BJ (cell line): ENCODE results near the gene CCDC148. TPM values are rescaled to one million over a fixed set of nuclear protein-coding genes. Genes with fewer than 3 reads are reported as not detected.
A peak's percentile ranks its signal among the peaks of the same experiment; 100 is the strongest.
"Not testable (repeated sequence)": the region's sequence is repeated elsewhere in the genome, so short reads cannot be mapped to it uniquely, and the experiment has no call there.

Source experiments
- CTCF ChIA-PET: fragments of 350-600 bp; formaldehyde crosslinking; extraction: SDS; loops from one replicate; lab custom pipeline; 2021; ENCODE audit warnings: antibody characterized with exemption, inconsistent platforms; lab: Yijun Ruan, JAX
- POLR2A ChIA-PET: fragments of 300-600 bp; sonication (Branson Sonifier 250); formaldehyde crosslinking; extraction: SDS; loops from one replicate; lab custom pipeline; 2021; ENCODE audit warnings: antibody characterized with exemption; lab: Charles Lee
- DNase-seq: peaks from one replicate; pipeline ENCODE4 v3.0.0-alpha.2; 2011; ENCODE audit warnings: low read depth
- H3K27me3 ChIP-seq: 2 replicates; pipeline ENCODE4 v1.6.0; 2011; ENCODE audit warnings: low read length; ENCODE audit not compliant: control insufficient read depth, insufficient read depth
- H3K36me3 ChIP-seq: 2 replicates; pipeline ENCODE4 v1.5.1; 2011; ENCODE audit warnings: low read length; ENCODE audit not compliant: control insufficient read depth, insufficient read depth
- H3K4me3 ChIP-seq: 2 replicates; pipeline ENCODE4 v1.5.1; 2011; ENCODE audit warnings: low read depth, mild to moderate bottlenecking, control low read depth, low read length
- CTCF ChIP-seq: IDR thresholded peaks from 2 replicates; pipeline ENCODE4 v1.5.1; 2011; ENCODE audit warnings: low read depth, mild to moderate bottlenecking, control low read depth, inconsistent platforms, low read length, moderate library complexity; ENCODE audit not compliant: insufficient read depth
- polyA plus RNA-seq: library from polyadenylated mRNA; depleted of rRNA; stranded (reverse); fragments of >200 nt; gene quantifications from 2 replicates; pipeline ENCODE4 v1.2.3, GENCODE V29; 2011

CCDC148 gene
- polyA plus RNA-seq, 1 experiment, result 0.75 TPM

DNA sequence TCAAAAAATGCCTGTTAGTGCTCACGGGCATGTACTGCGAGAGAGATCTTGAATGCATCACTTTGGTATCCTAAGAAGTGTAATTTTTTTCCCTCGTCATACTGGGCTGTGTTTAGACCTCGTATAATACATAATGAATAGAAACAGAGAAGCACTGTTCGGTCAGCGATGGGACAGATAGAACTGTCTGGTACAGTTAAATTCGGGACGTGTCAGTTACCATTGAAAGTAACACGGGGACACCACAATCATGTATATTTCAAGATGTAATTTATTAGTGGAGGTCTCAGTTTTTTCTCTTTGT, 2.0 kb upstream of the CCDC148 start:
- DNase-seq, result no peak
- CTCF ChIA-PET, result interaction anchor here (0.6 to 3.3 kb wide), 15 partner anchors 8 to 434 kb away, joined by 3 to 16 read pairs (median 3); no protein-coding TSS in a partner anchor
- Histone ChIP-seq H3K4me3 (peak overlapping the region; percentile 97), H3K36me3 (no peaks in the 10 kb centered on the region), H3K27me3 (no peaks in the 10 kb centered on the region)
- POLR2A ChIA-PET, result interaction anchor here (0.7 kb wide), 1 partner anchor 375 kb away, joined by 3 read pairs; no protein-coding TSS in a partner anchor
- no peak for TF ChIP-seq CTCF

GRCh38 chr2:158457826-158458616, 1.5 kb upstream of the CCDC148 start:
- Histone ChIP-seq H3K4me3 (peak overlapping the region; percentile 97), H3K36me3 (no peaks in the 10 kb centered on the region), H3K27me3 (no peaks in the 10 kb centered on the region)
- ChIA-PET CTCF (interaction anchor here (0.6 to 3.3 kb wide), 15 partner anchors 8 to 434 kb away, joined by 3 to 16 read pairs (median 3); no protein-coding TSS in a partner anchor), POLR2A (interaction anchor here (0.7 kb wide), 2 partner anchors 43 to 71 kb away, joined by 3 read pairs; no protein-coding TSS in a partner anchor)
- no peak for DNase-seq
- TF ChIP-seq CTCF, result peak; percentile 28; the same call in 1 of the 2 replicates

DNA sequence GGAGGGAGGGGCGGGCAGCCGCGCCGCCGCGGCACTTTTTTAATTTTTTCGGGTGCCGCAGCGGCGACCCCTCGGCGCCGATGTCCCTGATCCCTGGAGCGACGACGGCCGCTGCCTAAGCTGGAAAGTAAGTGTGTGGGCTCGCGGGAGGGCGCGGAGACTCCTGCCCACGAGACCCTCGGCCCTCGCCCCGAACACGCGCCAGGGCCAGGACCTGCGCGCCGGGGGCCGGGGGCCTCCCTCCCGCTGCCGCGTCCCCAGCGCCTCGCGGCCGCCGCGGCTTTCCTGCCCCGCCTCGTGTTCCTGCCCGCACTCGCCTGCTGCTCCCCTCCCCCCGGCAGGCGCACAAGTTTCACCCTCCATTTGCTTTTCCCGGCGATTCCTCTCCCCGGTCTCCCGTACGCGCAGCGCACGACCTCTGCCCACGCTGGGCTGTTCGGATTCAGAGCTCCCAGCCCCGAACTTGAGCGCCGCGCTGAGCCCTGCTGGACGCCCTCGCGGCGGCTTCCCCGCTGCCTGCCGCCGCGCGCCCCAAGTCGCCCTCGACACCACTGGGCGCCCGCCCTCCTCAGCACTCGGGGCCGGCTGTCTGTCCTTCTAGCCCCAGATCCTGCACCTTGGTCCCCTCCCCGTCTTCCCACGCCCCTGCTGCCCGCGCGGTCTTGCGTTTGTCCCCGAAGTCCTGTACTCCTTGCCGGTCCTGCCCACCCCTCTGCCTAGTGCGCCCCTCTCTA, 706 bp upstream of the CCDC148 start:
- CTCF ChIA-PET, result interaction anchor here (0.9 to 3.3 kb wide), 8 partner anchors 9 to 424 kb away, joined by 3 to 16 read pairs (median 4); no protein-coding TSS in a partner anchor
- POLR2A ChIA-PET, result interaction anchor here (0.5 to 0.7 kb wide), 2 partner anchors 44 to 154 kb away, joined by 3 read pairs; no protein-coding TSS in a partner anchor
- Histone ChIP-seq H3K27me3 (no peaks in the 10 kb centered on the region), H3K4me3 (peak overlapping the region; percentile 97), H3K36me3 (no peaks in the 10 kb centered on the region)
- TF ChIP-seq CTCF, result peak; percentile 27
- DNase-seq, result no peak

- CTCF ChIA-PET, result interaction anchor here (0.7 kb wide), 1 partner anchor 12 kb away, joined by 3 read pairs; no protein-coding TSS in a partner anchor
- TF ChIP-seq CTCF, result no peak
- no peak for DNase-seq
- Histone ChIP-seq H3K27me3 (no peaks in the 10 kb centered on the region), H3K36me3 (no peaks in the 10 kb centered on the region), H3K4me3 (no peak overlapping the region)
- POLR2A ChIA-PET, result no interaction called here
These were observed 12.9 kb downstream of the CCDC148 start for GRCh38 chr2:158443606-158444005.

GRCh38 chr2:158439062-158439461, 17.5 kb downstream of the CCDC148 start:
- H3K27me3 ChIP-seq, CTCF ChIA-PET, POLR2A ChIA-PET, DNase-seq, H3K4me3 ChIP-seq, H3K36me3 ChIP-seq: not testable (repeated sequence)

DNA sequence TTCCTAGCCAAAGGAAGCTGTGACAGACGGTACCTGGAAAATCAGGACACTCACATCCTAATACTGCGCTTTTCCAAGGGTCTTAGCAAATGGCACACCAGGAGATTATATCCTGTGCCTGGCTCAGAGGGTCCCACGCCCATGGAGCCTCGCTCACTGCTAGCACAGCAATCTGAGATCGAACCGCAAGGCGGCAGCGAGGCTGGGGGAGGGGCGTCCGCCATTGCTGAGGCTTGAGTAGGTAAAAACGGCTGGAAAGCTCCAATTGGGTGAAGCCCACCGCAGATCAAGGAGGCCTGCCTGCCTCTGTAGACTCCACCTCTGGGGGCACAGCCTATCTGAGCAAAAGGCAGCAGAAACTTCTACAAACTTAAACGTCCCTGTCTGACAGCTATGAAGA, 22.8 kb downstream of the CCDC148 start:
- CTCF ChIA-PET, result not testable (repeated sequence)

More for the DNA sequence above, 22.8 kb downstream of the CCDC148 start:
- H3K4me3 ChIP-seq, DNase-seq, H3K27me3 ChIP-seq, H3K36me3 ChIP-seq, POLR2A ChIA-PET: not testable (repeated sequence)
